Measurements from ENCODE around the gene ZNF333. TPM values are rescaled to one million over a fixed set of nuclear protein-coding genes. Genes with fewer than 3 reads are reported as not detected.

ZNF333 gene
- polyA plus RNA-seq, 1 donor from 2014 or later = 67.6 TPM

GRCh38 chr19:14782626-14783409, 93.0 kb downstream of the ZNF333 start:
- Histone ChIP-seq H4K20me1 (ENCODE audit: insufficient read depth) (no peaks in the 10 kb centered on the region), H3K27ac (ENCODE audit: low read length) (no peak overlapping the region), H3K36me3 (ENCODE audit: insufficient read depth, low read length) (no peaks in the 10 kb centered on the region), H3K9ac (ENCODE audit: low read length) (no peak overlapping the region), H3F3A (ENCODE audit: insufficient read depth, low read length, poor library complexity, severe bottlenecking) (no peaks in the 10 kb centered on the region), H3K9me2 (ENCODE audit: insufficient read depth, low read length) (no peaks in the 10 kb centered on the region), H3K4me2 (ENCODE audit: low read length) (no peak overlapping the region), H3K27me3 (ENCODE audit: insufficient read depth, low read depth, low read length) (no peaks in the 10 kb centered on the region), H3K79me2 (replicated peaks; ENCODE audit: insufficient read depth, low read length) (no peaks in the 10 kb centered on the region), H3K4me3 (ENCODE audit: low read length) (no peak overlapping the region), H2AFZ (ENCODE audit: low read depth, low read length) (no peak overlapping the region), H3K9me3 (ENCODE audit: low read length) (no peaks in the 10 kb centered on the region)
- TF ChIP-seq RAD21 (conservative IDR thresholded peaks at IDR 0.05) (no peak), EZH2 (IDR thresholded peaks at IDR 0.05; ENCODE audit: borderline replicate concordance, insufficient read depth, low read length, poor library complexity, severe bottlenecking) (no peak)

Other genes starting within 250 kb of the ZNF333 start
- not detected in 2 replicates for gene PTGER1, start 214.7 kb upstream of the ZNF333 start, polyA plus RNA-seq
- gene GIPC1, start 193.9 kb upstream of the ZNF333 start, polyA plus RNA-seq = 128 and 168 TPM in 2 replicates
- gene DNAJB1, start 171.7 kb upstream of the ZNF333 start, polyA plus RNA-seq = 64.6 and 70.9 TPM in 2 replicates
- 31.4 and 42.4 TPM in 2 replicates for gene TECR, start 160.5 kb upstream of the ZNF333 start, polyA plus RNA-seq
- gene NDUFB7, start 118.0 kb upstream of the ZNF333 start, polyA plus RNA-seq = 615 and 696 TPM in 2 replicates
- not detected in 2 replicates for gene CLEC17A, start 107.0 kb upstream of the ZNF333 start, polyA plus RNA-seq
- not detected in 2 replicates for gene ADGRE3, start 15.2 kb upstream of the ZNF333 start, polyA plus RNA-seq
- gene ADGRE2, start 88.5 kb downstream of the ZNF333 start, polyA plus RNA-seq = not detected in 2 replicates
- gene OR7A5, start 145.1 kb downstream of the ZNF333 start, polyA plus RNA-seq = not detected in 2 replicates
- gene OR7C1, start 145.1 kb downstream of the ZNF333 start, polyA plus RNA-seq = not detected in 2 replicates
- not detected in 2 replicates for gene OR7A10, start 158.9 kb downstream of the ZNF333 start, polyA plus RNA-seq
- not detected in 2 replicates for gene OR7A17, start 196.1 kb downstream of the ZNF333 start, polyA plus RNA-seq

All from neural cell (in vitro differentiated cells).